Keratinocyte (primary cell): Measurements from ENCODE around the gene FIBIN. TPM values are rescaled to one million over a fixed set of nuclear protein-coding genes. Genes with fewer than 3 reads are reported as not detected.

Experiments used
- DNase-seq: peaks from one replicate; pipeline ENCODE4 v3.0.0-alpha.2; 2011; ENCODE audit warnings: low read depth, missing footprints, low spot score
- FAIRE-seq: peaks from 2 replicates; lab custom pipeline; 2011; peaks lifted over from hg19 to GRCh38; lab: Jason Lieb, UNC
- H2AFZ ChIP-seq: 2 replicates; pipeline ENCODE4 v1.6.0; 2012; ENCODE audit warnings: low read length, control low read depth, inconsistent platforms; ENCODE audit not compliant: control insufficient read depth
- H3K27ac ChIP-seq: 2 replicates; pipeline ENCODE4 v1.5.1; 2011; ENCODE audit warnings: low read length; ENCODE audit not compliant: control insufficient read depth, insufficient read depth
- H3K27me3 ChIP-seq: 3 replicates; pipeline ENCODE4 v1.6.0; 2011; ENCODE audit warnings: low read length; ENCODE audit not compliant: control insufficient read depth, insufficient read depth; ENCODE audit errors: extremely low read depth
- H3K36me3 ChIP-seq, 2 experiments: 2 replicates in 1 of 2; 3 replicates in 1 of 2; pipeline ENCODE4 v1.5.1; 2011; ENCODE audit warnings: low read length in 2 of 2, mild to moderate bottlenecking in 1 of 2; ENCODE audit not compliant: control insufficient read depth in 2 of 2, insufficient read depth in 2 of 2; ENCODE audit errors: extremely low read depth in 1 of 2
- H3K4me1 ChIP-seq: 3 replicates; pipeline ENCODE4 v1.5.1; 2011; ENCODE audit warnings: low read length; ENCODE audit not compliant: control insufficient read depth, insufficient read depth; ENCODE audit errors: extremely low read depth
- H3K4me2 ChIP-seq: 3 replicates; pipeline ENCODE4 v1.6.0; 2011; ENCODE audit warnings: low read depth, low read length; ENCODE audit not compliant: control insufficient read depth, insufficient read depth; ENCODE audit errors: extremely low read depth
- H3K4me3 ChIP-seq, 3 experiments: fragments of 200-600 bp in 1 of 3; sonication (generic) in 1 of 3; 2 replicates in 2 of 3; 3 replicates in 1 of 3; pipeline ENCODE4 v1.5.1; 2011 to 2016; ENCODE audit warnings: low read length in 3 of 3, mild to moderate bottlenecking in 3 of 3, control low read depth in 2 of 3, inconsistent platforms in 1 of 3, low read depth in 1 of 3, mixed read lengths in 1 of 3, mixed run types in 1 of 3, moderate library complexity in 1 of 3; ENCODE audit not compliant: control insufficient read depth in 2 of 3, insufficient read depth in 2 of 3; ENCODE audit errors: extremely low read depth in 1 of 3
- H3K79me2 ChIP-seq: 2 replicates; pipeline ENCODE4 v1.6.0; 2012; ENCODE audit warnings: low read length; ENCODE audit not compliant: control insufficient read depth, insufficient read depth
- H3K9ac ChIP-seq: 3 replicates; pipeline ENCODE4 v1.6.0; 2011; ENCODE audit warnings: low read length; ENCODE audit not compliant: control insufficient read depth, insufficient read depth; ENCODE audit errors: extremely low read depth
- H3K9me1 ChIP-seq: 3 replicates; pipeline ENCODE4 v1.6.0; 2011; ENCODE audit warnings: low read length; ENCODE audit not compliant: control insufficient read depth, insufficient read depth; ENCODE audit errors: extremely low read depth
- H3K9me3 ChIP-seq: 2 replicates; pipeline ENCODE4 v1.5.1; 2012; ENCODE audit warnings: low read depth, low read length; ENCODE audit not compliant: control insufficient read depth
- H4K20me1 ChIP-seq: 3 replicates; pipeline ENCODE4 v1.6.0; 2011; ENCODE audit warnings: low read length; ENCODE audit not compliant: control insufficient read depth, insufficient read depth; ENCODE audit errors: extremely low read depth
- EZH2 ChIP-seq: IDR thresholded peaks from one replicate; pipeline ENCODE4 v1.6.1; 2012; ENCODE audit warnings: inconsistent platforms, mild to moderate bottlenecking, low read length, moderate library complexity
- dilution Hi-C: fragments of 300-500 bp; cut with MboI; formaldehyde crosslinking; loops from one replicate; pipeline ENCODE4 v1.7.0; 2020; ENCODE audit warnings: low sequenced_read_pairs; ENCODE audit not compliant: extremely low pct_ligation_motif_present
- polyA plus RNA-seq, 5 experiments: library from polyadenylated mRNA; depleted of rRNA in 3 of 5; stranded (reverse) in 3 of 5; stranded (forward) in 1 of 5; unstranded in 1 of 5; fragments of >200 nt; gene quantifications; 1 replicate in 1 of 5; 2 replicates in 3 of 5; 3 replicates in 1 of 5; pipeline versions ENCODE4 v1.2.1 to v1.2.3, GENCODE V29; 2011 to 2012; ENCODE audit warnings: missing spikeins in 2 of 5, low read depth in 1 of 5, low replicate concordance in 1 of 5
- TF ChIP-seq, protein P1 (sequence below), 3 experiments: IDR thresholded peaks in 1 of 3; conservative IDR thresholded peaks in 1 of 3; optimal IDR thresholded peaks in 1 of 3; 2 replicates in 2 of 3; 3 replicates in 1 of 3; pipeline versions ENCODE3 to v1.5.1; 2011; ENCODE audit warnings: low read length in 3 of 3, mild to moderate bottlenecking in 3 of 3, moderate library complexity in 2 of 3, control low read depth in 1 of 3, inconsistent platforms in 1 of 3; ENCODE audit not compliant: insufficient read depth in 2 of 3; ENCODE audit errors: extremely low read depth in 1 of 3

Gene FIBIN
- polyA plus RNA-seq, 1 donor (not counting 4 experiments of a cell fraction or from before 2014, with no cell fraction given): 0.30 TPM

DNA sequence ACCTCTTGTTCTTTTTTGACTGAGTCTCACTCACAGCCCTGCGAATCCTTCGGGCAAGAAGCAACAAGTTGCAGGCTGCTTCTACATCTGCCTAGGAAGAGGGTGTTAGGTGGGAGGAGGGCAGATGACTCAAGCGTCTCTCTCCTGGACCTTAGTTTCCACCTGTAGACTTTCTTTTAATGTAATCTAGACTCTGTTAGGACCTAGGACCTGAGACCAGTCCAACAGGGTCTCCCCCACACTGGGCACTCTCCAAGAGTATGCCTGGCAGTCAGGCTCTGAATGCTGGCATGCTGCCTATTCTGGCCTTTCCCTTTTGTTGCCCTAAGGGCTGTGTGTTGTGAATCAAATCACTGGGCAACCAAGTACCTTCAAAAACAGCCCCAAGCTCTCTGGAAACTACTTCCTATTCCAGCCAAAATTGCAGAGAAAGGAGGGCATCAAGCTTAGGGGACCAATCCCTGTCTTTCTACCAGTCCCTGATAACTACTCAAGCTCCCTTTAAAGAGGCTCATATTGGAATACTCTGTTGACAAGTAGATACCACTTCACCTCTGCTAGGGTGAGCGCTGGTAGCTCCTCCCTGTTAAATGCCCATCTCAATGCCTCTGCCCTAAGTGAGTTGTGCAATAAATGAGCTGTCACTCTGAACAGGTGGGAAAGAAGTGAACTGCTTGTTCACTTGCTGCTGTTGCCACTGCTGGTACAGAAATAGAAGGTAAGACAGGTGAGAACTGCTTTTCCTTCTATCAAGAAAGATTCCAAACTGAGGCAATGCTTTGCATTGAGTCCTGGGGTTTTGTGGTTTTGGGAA is 46.6 kb downstream of the FIBIN start, which contains the start of gene BBOX1:
Gene BBOX1 (plus strand): TSS at position 514 of the 814 bp plus-strand sequence. CDS start 14,616 bp downstream, outside the sequence.
- Histone ChIP-seq H3K79me2 (no peaks in the 10 kb centered on the region), H3K4me2 (peak within 1 kb of the TSS; percentile 55), H4K20me1 (no peaks in the 10 kb centered on the region), H3K27ac (peak within 1 kb of the TSS; percentile 51), H2AFZ (peak within 1 kb of the TSS; percentile 73), H3K36me3 (no peaks in the 10 kb centered on the region), H3K4me3 (peak within 1 kb of the TSS in 1 of 3 experiments; percentile 24), H3K27me3 (no peaks in the 10 kb centered on the region), H3K9me3 (no peaks in the 10 kb centered on the region), H3K9ac (no peak within 1 kb of the TSS), H3K4me1 (peaks cover 17% of the 10 kb centered on the region), H3K9me1 (no peaks in the 10 kb centered on the region)
- dilution Hi-C loops: no loop called here
- DNase-seq: peak; percentile 17
- TF ChIP-seq EZH2: no peak
- TF ChIP-seq, protein P1, sequence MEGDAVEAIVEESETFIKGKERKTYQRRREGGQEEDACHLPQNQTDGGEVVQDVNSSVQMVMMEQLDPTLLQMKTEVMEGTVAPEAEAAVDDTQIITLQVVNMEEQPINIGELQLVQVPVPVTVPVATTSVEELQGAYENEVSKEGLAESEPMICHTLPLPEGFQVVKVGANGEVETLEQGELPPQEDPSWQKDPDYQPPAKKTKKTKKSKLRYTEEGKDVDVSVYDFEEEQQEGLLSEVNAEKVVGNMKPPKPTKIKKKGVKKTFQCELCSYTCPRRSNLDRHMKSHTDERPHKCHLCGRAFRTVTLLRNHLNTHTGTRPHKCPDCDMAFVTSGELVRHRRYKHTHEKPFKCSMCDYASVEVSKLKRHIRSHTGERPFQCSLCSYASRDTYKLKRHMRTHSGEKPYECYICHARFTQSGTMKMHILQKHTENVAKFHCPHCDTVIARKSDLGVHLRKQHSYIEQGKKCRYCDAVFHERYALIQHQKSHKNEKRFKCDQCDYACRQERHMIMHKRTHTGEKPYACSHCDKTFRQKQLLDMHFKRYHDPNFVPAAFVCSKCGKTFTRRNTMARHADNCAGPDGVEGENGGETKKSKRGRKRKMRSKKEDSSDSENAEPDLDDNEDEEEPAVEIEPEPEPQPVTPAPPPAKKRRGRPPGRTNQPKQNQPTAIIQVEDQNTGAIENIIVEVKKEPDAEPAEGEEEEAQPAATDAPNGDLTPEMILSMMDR (optimal IDR thresholded peaks at IDR 0.05 in 1 of 3, IDR thresholded peaks at IDR 0.05 in 1 of 3, conservative IDR thresholded peaks at IDR 0.05 in 1 of 3; ENCODE audit: extremely low read depth in 1 of 3, insufficient read depth in 2 of 3, low read length in 3 of 3): peak in 1 of 3 experiments; percentile 1
- FAIRE-seq: peak; percentile 96

DNA sequence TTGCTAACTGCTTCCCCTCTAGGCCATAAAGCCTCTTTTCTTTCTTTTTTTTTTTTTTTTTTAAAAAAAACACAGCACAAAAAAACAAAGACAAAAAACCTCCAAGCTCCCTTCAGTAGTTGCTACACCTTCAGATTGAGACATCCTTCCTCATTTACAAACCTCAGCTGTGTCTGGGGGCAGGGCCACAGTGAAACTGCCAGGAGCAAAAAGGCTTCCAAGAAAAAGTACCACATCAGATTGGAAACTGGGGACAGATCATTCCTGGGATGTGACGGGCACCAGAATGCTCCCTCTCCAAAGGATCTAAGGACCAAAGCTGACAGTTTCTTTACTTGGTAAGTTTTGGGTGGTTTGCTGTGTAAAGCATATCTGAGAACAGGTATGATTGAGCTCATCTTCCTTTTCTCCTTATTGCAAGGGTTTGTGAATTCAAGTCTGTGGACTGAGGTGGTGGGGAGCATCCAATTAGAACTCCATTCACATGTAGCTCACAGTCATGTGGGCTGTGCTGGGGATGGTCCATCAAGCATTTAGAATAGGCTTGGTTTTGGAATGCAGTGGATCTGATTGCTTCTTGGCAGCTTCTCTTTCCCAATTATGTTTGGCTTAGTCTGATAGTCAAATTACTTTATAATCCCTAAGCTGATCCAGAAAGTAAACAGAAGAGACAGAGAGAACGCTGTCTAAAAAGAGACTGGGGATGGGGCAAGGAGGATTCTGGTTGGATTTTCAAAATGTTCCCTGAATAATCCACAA is 47.4 kb downstream of the FIBIN start:
- Histone ChIP-seq H3K9me3 (no peaks in the 10 kb centered on the region), H3K36me3 (no peaks in the 10 kb centered on the region), H3K9me1 (no peaks in the 10 kb centered on the region), H3K27me3 (no peaks in the 10 kb centered on the region), H3K4me1 (peaks cover 17% of the 10 kb centered on the region), H4K20me1 (no peaks in the 10 kb centered on the region), H3K9ac (no peak overlapping the region), H3K4me3 (no peak overlapping the region), H2AFZ (no peak overlapping the region), H3K79me2 (no peaks in the 10 kb centered on the region), H3K4me2 (no peak overlapping the region), H3K27ac (no peak overlapping the region)
- TF ChIP-seq, protein P1 (optimal IDR thresholded peaks at IDR 0.05 in 1 of 3, IDR thresholded peaks at IDR 0.05 in 1 of 3, conservative IDR thresholded peaks at IDR 0.05 in 1 of 3; ENCODE audit: extremely low read depth in 1 of 3, insufficient read depth in 2 of 3, low read length in 3 of 3): no peak
- no peak for TF ChIP-seq EZH2
- dilution Hi-C loops: no loop called here
- FAIRE-seq (peak; percentile 48), DNase-seq (no peak)

Other genes with a start within 250 kb of the FIBIN start
- gene BBOX1, start 46.7 kb downstream of the FIBIN start, polyA plus RNA-seq: 0.58 to 3.6 TPM (median 2.4 TPM) in 3 replicates